HG03025 (cell line): ENCODE measurements around the gene PLAC8.
"Not testable (repeated sequence)": the region's sequence is repeated elsewhere in the genome, so short reads cannot be mapped to it uniquely, and the experiment has no call there.

ENCODE experiments used
- ATAC-seq: cut with Tn5 transposase; IDR thresholded peaks from one replicate; pipeline ENCODE4 v1.9.1; 2021; ENCODE audit warnings: mild to moderate bottlenecking, moderate library complexity; ENCODE audit not compliant: unreplicated experiment, low FRiP score

PLAC8 gene

DNA sequence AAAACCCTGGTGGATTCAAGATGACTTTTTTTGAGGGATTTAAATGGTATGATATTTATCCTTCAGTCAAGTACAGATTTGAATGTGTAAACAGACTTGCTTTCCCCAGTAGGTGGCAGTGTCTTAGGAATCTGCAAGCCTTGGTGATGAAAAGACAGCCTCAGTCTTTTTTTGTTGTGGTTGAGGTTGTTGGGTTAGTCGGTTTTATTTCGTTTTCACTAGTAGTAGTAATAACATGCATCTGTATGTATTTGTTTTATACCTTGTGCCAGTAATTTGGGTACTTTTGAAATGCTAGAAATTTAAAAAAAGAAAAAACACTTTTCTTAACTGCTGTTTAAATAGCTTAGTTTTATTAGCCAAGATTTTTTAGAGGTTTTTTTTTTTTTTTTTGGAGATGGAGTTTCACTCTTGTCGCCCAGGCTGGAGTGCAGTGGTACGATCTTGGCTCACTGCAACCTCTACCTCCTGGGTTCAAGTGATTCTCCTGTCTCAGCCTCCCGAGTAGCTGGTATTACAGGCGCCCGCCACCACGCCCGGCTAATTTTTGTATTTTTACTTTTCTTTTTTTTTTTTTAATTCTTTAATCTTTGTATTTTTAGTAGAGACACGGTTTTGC lies 40.3 kb downstream of the PLAC8 start:
- peak; percentile 63 for ATAC-seq

DNA sequence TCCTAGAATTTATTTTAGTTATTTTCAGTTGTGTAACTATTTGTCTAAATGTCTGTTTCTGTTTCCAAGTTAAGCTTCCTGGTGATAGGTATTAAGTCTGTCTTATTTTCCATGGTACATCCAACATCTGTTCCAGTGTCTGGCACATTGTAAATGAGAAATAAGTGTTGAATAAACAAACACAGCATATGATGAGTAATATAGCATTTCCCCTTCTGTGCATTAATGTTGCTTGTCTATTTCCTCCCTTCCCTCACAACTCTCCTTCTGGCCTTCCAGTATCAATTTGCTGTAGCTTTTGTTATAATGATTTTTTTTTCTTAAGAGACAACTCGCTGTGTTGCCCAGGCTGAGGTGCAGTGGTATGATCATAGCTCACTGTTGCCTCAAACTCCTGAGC lies 43.4 kb downstream of the PLAC8 start:
- no peak for ATAC-seq

DNA sequence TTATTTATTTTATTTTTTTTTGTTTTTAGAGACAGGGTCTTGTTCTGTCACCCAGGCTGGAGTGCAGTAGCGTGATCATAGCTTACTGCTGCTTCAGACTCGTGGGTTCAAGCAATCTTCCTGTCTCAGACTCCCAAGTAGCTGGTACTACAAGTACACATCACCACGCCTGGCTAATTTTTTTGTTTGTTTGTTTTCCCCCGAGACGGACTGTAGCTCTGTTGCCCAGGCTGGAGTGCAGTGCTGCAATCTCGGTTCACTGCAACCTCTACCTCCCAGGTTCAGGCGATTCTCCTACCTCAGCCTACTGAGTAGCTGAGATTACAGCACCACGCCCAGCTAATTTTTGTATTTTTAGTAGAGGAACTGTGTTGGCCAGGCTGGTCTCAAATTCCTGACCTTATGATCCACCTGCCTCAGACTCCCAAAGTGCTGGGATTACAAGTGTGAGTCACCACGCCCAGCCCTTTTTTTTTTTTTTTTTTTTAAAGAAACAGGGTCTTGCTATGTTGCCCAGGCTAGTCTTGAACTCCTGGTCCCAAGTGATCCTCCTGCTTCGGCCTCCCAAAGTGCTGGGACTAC lies 47.4 kb downstream of the PLAC8 start:
- ATAC-seq = no peak

DNA sequence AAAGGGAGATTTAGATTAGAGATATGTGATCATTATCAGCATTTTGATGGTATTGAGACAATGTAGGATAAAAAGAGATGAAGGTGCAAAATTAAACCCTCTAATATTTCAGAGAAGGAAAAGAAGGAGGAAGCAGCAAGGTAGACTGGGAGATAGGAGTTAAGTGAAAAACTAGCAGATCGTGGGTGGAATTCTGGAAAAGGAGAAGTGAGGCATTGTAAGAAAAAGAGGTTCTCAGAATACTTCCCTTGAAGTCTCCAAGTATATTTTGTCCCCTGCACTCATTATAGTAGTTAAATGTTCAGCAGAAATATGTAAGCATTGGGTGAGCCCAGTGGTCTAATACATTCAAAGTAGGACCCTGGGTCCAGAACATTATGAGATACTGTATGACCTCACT lies 49.3 kb downstream of the PLAC8 start:
- no peak for ATAC-seq

DNA sequence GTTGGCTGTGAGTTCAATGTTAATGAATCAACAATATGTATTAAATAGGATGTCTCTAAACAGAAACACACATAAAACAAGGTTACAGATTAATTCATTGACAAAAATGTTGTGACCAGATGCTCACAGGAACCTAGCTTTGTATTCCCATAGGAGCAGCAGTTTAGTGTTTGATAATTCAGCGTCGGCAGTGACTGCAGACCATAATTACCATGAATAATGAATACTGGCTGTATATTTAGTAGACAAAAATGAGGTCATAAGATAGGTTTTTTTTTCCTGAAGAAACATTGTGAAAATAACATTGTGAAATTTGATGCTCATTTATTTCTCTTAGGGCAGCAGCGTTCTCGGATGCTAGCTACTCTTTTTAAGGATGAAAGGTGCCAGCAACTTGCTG lies 51.8 kb downstream of the PLAC8 start:
- no peak for ATAC-seq

DNA sequence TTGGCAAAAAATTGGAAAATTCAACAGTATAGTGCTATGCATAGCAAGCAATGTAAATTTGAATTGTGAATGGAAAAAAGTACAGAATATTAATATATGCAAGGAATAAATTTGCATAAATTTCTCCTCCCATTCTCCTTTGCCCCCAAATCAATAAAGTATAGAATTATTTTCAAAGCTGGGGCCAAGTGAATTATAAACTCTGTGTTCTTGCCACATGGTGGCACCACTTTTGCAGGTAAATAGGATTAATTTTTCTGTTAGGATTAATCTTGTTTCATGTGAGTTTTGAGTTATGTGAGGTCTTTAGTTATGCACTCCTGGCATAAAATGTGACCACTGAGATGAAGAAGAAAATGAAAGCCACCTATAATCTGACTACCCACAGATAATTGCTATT lies 59.6 kb downstream of the PLAC8 start:
- ATAC-seq = no peak

DNA sequence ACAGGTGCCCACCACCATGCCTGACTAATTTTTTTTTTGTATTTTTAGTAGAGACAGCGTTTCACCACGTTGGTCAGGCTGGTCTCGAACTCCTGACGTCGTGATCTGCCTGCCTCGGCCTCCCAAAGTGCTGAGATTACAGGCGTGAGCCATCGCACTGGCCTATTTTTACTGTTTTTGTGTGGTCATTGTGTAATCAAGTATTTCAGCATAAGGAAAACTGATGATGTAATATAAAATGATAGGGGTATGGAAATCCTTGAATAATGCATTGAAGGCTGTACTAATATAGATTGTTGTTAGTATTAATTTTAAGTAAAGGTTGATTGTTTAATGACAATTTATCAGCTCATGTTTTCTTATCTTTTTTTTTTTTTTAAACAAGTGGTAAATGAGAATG lies 65.7 kb downstream of the PLAC8 start:
- not testable (repeated sequence) for ATAC-seq

DNA sequence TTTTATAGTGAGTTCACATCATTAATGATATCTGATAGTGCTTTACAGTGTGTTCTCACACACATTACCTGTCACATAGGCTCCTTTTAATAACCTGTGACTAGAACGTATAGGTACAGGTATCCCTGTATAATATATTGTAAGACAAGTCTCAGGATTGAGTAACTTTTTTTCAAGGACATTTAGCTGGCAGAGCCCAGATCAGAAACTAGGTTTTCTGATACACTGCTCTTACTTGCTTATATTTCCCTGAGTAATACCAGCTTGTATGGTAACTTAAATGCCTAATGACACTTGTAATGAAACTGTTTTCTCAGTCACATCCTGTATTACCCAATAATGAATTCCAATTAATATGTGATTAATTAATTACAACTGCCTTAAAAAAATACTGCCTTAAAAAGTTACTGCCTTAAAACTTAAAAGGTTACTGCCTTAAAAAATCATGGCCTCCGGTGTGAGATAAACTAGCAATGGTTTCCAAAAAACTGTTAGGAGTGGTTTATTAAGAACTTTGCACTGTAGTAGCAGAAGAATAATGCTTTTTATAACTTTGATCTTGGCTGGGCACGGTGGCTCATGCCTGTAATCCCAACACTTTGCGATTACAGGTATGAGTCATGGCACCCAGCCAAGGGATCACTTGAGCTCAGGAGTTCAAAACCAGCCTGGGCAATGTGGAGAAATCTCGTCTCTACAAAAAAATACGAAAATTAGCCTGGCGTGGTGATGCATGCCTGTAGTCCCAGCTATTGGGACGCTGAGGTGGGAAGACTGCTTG lies 67.6 kb downstream of the PLAC8 start:
- ATAC-seq = no peak

DNA sequence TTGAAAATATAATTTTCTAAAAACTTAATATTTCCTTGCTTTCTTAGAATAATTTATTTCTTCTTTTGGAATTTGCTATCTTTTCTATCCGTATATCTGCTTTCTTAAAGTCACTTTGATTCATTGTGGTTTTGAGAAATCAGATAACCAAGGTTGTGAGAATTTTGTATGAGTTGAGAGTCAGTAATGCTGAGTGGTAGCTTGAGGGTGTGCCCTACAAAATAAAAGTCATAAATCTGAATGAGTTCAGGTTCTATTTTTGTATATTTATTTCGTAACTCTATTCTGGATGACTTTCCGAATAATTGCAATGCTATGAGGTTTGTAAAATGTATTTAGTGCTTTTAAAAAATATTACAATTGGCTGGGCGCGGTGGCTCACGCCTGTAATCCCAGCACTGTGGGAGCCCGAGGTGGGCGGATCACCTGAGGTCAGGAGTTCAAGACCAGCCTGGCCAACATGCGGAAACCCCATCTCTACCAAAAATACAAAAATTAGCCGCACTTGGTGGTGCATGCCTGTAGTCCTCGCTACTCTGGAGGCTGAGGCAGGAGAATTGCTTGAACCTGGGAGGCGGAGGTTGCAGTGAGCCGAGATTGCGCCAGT lies 70.6 kb downstream of the PLAC8 start:
- ATAC-seq = no peak

DNA sequence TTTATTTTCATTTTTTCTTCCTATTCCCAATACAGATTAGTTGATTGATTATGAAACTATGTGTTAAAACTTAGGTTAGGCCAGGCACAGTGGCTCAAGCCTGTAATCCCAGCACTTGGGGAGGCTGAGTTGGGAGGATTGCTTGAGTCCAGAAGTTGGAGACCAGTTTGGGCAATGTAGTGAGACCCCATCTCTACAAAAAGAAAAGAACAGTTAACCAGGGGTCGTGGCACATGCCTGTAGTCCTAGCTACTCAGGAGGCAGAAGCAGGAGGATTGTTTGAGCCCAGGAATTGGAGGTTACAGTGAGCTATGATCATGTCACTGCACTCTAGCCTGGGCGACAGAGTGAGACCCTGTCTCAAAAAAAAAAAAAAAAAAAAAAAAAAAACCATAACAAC lies 71.4 kb downstream of the PLAC8 start:
- not testable (repeated sequence) for ATAC-seq

DNA sequence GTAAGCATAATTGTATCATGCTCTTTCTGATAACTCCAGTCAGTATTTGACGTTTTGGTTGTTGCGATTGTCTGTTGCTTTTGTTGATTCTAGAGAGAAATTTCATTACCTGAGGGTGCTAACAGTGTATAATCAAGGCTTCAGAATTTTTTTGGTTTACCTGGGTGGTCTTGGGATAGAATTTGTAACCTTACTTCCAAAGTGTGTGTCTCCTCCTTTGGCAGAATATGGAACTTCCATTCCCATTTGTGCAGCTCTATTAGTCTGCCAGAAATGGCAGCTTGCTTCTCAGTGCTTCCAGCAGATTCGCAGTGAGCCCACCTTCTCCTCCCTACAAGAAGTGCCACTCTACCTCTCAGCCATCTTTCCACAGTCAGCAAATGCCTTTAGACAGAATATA lies 74.3 kb downstream of the PLAC8 start:
- ATAC-seq = no peak
